DMS153 treated with DMSO at 0.1 percent for 48 hours (cell line): ENCODE measurements around the gene C9orf85.
"Not testable (repeated sequence)": the region's sequence is repeated elsewhere in the genome, so short reads cannot be mapped to it uniquely, and the experiment has no call there.

Experiments used
- DNase-seq: peaks from one replicate; lab custom pipeline; 2025; ENCODE audit not compliant: unreplicated experiment; lab: John Stamatoyannopoulos, UW

Gene C9orf85

DNA sequence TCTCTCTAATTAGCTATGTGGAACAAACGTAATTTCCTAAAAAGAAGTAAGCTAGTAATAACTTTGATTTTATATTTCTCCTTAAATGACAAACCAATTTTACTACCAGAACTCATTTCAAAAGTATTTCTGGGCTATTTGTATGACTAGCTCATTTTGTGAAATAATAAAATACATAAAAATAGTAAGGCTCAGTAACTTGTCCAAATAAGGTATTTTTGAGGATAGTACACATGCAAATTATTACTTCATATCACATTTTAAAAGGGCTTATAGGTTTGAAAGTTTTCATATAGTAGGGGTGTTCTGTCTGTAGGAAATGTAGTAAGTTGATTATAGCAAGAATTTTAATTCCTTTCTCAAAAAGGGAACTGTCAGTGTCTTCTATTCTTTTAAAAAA is 26.5 kb downstream of the C9orf85 start:
- DNase-seq = no peak

DNA sequence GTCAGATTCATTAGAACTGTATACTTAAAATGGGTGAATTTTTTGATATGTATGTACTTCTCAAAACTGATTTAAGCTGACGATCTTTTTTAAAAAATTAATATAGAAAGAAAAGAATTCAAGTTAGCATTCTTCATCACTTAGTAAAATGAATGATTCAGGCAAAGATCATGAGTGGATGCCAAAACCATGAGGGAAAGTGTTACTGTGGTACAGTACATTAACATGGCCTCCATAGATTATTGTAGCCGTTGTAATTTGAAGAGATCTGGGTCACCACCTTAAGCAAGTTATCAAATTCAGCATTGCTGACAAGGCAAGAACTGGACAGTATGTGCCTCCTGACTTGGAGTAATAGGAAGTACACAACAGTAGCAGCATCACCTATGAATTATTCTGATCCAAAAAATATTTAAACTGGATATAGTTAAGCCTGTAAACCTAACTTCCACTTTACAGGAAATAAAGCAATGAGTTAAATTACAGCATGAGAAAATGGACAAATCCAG is 29.7 kb downstream of the C9orf85 start:
- no peak for DNase-seq

DNA sequence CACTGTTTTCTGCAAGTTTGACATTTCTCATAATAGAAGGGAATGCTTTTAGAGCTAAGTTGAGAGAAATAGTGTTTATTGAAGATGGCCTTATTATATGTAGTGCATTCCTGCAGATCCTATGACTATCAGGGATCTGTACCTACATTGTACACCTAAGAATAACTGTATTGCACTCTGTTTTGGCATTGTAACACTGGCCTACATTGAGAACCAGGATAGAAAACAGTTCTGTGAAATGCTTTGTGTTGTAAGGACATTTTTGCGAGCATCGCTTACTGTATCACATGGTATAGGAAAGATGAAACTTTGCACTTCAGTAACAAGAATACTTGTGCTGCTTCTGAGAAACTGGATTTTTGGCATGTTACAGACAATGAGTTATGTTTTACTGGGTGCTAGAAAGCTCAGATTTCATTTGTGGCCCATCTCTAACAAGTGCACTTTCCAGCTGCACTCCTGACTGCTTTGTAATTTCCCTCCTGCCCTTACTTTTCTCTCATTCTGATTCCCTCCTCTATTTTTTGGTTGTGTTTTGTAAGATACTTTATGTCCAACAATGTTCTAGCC is 30.6 kb downstream of the C9orf85 start:
- no peak for DNase-seq

DNA sequence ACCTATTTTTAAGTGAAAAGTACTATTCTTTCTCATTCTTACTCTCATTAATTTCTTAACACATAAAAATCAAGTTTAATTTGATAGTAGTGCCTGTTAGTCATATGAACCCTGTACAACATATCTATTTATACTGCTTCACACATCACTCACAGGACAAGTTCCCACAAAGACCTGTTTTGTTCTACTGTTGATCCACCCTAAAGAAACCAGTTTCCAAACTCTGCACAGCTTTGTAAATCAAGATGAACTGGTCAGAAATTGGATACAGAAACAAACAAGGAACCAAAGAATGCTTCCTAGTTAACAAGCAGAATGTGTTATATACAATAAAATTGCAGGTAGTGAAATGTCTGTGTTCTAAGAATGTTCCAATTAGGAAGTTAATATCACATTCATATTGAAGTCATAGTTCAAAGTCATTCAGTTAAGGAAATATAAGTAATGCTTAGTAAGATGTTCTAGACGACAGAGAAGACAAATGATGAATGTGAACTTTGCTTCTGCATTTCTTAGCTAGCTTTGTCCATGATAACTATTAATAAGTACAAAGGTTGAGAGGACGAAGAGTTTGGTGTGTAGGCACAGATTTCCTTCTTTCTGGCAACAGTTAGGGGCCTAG is 33.4 kb downstream of the C9orf85 start:
- no peak for DNase-seq

DNA sequence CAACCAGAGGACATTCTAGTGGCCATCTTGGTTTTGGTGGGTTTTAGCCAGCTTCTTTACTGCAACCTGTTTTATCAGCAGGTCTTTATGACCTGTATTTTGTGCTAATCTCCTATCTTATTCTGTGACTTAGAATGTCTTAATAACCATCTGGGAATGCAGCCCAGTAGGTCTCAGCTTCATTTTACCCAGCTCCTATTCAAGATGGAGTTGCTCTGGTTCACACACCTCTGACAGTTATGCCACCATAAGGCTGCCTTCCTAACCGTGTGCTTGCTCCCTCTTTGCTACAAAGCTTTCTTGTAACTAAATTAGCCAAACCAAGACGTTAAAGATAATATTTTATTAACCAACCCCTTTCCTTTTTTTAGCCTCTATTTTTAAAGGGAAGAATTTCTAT is 43.2 kb downstream of the C9orf85 start:
- DNase-seq = not testable (repeated sequence)

DNA sequence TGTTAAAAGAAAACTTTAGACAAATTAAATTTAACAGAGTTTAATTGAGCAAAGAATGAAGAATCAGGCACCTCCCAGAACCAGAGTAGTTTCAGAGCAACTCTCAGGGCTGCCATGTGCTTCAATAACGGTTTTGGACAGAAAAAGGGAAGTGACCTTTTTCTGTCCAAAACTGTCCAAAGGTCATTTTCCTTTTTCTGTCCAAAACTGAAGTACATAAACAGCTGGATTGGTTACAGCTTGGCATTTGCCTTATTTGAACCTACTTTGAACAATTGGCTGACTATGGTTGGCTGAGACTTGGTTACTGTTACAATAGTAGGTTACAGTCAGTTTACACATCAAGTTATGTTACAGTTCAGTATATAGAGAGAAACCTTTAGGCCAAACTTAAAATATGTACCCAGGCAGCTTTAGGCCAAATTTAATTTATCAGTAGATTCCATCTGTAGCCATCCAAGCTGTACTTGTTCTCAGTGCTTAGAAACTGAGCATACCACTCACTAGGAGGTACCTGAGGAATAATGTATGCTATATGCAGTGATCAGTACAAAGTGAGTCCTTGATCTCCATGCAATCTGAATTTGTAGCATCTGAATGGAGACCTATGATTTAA is 44.0 kb downstream of the C9orf85 start:
- no peak for DNase-seq

DNA sequence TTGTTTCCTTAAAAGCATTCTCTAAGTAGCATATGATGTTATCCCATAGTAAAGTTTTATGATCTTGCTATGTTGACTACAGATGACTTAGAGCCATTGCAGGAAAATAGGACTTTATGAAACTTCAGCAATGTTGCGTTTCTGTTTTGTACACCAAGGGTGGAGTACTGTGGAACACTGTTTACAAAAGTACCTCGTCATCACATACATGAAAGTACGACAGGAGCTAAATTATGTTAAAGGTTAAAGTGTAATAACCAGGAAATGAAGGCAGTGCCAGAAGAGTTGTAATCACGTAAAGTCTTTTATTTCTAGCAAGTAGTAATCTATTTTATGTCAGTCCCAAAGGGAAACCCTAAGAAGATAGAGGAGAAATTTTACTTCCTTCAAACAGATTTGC is 50.9 kb downstream of the C9orf85 start:
- DNase-seq = no peak

DNA sequence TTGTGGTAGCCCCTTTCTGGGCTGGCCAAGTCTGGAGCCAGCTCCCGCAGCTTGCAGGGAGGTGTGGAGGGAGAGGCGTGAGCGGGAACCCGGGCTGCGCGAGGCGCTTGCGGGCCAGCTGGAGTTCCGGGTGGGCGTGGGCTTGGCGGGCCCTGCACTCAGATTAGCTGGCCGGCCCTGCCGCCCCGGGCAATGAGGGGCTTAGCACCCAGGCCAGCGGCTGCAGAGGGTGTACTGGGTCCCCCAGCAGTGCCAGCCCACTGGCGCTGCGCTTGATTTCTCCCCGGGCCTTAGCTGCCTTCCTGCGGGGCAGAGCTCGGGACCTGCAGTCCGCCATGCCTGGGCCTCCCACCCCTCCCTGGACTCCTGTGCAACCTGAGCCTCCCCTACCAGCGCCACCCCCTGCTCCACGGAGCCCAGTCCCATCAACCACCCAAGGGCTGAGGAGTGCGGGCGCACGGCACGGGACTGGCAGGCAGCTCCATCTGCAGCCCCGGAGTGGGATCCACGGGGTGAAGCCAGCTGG is 52.1 kb downstream of the C9orf85 start:
- DNase-seq = not testable (repeated sequence)

DNA sequence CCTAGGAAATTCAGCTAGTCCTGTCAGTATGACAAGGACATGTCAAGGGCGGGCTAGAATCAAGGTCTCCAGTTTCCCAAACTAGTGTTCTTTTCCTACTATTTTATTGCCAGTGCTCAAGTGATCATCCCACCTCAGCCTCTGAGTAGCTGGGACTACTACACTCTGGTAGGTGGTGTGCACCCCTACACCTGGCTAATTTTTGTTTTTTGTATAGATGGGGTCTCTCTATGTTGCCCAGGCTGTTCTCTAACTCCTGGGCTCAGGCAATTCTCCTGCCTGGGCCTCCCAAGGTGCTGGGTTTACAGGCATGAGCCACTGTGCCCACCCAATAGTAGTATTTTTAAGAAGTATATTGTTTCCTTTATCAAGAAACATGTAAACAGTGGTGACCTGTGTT is 54.0 kb downstream of the C9orf85 start:
- DNase-seq = no peak

DNA sequence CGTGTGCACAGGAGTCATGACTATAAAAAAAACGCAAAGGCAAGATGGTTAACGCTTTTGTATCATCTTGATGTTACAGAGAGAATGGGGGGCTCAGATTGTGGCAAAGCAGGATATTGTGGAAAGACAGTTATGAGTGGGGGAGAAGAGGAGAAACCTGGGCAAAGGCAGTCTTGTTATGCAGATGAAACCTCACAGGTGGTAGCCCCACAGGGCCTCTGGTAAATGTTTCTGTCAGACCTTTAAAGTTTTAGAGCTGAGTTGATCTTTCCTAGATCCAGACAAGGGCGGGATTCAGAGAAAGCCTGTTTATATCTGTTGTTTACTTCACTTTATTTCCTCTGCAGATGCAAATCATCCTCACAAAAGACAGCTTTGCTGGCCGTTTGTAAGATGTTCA is 55.2 kb downstream of the C9orf85 start:
- no peak for DNase-seq

DNA sequence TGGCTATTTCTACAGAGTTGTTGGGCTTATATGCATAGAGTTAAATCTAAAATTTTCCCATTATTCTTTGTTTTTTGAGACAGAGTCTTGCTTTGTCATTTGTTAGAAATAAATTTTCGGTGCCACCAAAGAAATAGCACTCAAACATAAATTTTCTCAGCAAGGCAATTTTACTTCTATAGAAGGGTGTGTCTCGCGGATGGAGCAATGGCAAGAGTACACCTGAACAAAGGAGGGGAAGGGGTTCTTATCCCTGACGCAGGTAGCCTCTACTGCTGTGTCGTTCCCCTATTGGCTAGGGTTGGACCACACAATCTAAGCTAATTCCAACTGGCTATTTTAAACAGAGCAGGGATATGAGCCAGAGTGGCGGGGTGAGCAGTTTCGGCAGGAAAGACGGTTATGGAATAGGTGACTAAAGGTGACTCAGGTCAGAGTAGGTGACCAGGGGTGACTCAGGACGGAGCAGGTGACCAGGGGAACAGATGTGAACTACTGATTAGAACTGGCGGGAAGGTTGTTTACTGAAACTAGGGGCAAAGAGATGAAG is 57.2 kb downstream of the C9orf85 start:
- DNase-seq = no peak

DNA sequence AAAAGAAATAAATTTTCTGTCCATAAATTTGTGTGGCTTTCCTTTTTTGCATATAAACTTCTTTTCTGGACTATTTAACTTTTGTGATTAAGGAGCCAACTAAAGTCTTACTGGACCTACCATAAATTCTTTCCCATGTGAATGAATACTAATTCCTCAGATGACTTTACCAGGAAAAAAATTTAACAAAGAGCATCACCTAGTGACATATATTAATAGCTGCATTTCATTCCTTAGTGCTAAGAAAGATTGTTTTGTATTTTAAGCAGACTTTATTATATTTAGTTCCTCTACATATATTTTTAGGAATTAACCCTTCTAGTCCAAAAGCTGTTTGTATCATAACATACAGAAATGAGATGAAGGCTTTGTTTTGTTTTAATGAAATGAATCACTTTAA is 64.4 kb downstream of the C9orf85 start:
- no peak for DNase-seq

DNA sequence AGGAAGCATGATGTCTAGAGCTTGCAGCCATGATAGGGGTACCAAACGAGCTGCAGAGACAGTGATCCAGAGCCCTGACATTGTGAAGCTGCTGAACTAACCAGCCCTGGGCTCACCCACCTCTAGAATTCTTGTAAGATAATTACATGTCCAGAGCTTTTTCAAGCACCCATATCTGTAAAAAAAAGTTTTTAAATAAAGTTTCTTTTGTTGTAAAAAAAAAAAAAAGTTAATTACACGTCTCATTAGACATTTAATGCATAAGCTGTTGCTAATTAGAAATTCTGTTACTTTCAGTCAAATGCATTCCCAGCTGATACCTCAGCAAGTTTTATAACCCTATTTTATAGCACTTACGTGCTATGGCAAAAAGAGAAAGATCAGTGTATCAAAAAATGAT is 65.6 kb downstream of the C9orf85 start:
- DNase-seq = no peak

DNA sequence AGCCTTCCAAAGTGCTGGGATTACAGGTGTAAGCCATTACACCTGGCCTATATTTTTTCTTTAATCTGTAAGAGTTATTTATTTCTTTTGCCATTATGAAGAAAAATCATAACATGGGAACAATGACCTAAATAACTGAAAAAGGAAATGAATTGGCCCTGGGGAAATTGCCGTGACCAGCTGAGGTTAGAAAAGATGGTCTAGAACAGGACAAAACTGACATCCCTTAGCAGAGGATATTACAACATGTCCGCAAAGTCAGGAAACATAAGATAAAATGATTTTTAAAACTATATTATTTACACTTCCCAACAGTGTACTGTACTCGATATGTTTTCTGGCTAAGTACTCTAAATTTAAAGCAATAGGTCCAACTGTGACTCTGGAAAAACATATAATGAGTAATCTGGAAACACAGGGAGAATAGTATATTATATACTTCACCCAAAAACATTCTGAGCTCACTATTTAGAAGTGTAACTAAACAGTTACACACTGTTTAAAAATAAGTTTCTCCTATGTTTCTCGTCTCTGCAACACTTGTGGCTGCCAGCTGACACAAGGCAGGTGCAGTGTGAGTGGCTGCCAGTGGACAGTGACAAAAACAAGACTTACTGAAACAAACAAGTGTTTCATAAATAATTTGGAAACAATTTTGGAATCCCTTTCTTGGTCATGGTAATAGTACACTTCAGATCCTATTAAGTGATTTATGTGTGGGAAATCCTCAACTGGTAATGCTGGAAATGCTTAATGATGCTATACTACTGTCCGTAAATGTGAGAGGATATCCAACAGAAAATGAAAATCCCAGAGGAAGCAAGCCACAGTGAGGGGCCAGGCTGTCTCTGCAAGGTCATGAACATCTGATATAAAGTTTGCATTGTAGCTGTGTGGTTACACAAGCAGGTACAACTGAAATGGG is 69.1 kb downstream of the C9orf85 start:
- DNase-seq = no peak

DNA sequence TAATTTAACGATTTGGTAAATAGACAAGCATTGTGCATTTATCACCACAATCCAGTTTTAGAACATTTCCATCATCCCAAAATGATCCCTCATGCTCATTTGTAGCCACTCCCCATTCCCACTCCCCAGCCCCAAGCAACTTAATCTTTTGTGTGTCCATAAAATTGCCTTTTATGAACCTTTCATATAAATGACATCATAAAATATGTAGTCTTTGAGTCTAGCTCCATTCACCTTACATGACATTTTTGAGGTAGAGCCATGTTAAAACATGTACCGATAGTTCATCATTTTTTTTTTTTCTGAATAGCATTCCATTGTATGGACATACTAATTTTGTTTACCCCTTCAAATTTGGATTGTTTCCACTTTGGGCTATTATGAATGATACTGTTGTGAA is 70.5 kb downstream of the C9orf85 start:
- DNase-seq = no peak

DNA sequence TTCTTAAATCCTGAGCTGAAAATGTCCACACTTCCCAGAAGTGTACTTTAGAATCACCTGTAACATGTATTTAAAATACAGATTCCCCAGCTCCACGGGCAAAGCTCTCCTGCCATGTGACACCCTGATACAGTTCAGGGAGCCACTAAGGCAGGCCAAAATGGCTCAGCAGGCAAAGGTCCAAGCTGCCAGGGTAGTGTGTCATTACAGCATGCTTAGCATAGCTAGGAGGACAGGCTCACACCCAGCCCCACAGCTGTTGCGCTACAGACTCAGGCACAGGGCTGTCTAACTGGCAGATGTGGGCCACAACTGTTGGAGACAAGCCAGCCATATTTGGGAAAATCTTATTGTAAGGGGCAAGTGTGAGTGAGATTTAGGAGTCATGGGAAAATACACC is 73.0 kb downstream of the C9orf85 start:
- no peak for DNase-seq

DNA sequence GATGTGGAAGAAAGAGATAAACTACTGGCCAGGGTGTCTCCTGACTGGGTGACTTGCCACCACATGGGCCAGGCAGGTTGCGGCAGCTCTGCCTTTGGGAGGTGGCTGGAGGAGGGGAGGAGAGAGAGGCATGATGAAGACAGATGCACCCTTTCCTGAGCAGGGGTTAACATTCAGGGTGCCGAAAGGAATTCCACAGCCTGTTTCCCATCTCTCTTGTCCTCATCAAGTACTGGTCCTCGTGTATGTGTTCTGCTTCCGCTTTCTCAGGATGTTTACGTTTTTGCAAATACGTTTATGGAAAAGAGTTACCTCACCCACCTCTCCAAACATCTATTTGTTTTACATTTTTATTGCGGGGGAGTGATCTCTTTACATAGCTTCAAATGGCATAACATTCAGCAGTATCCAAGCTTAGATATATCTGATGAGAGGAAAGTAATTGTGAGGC is 73.4 kb downstream of the C9orf85 start:
- DNase-seq = no peak

DNA sequence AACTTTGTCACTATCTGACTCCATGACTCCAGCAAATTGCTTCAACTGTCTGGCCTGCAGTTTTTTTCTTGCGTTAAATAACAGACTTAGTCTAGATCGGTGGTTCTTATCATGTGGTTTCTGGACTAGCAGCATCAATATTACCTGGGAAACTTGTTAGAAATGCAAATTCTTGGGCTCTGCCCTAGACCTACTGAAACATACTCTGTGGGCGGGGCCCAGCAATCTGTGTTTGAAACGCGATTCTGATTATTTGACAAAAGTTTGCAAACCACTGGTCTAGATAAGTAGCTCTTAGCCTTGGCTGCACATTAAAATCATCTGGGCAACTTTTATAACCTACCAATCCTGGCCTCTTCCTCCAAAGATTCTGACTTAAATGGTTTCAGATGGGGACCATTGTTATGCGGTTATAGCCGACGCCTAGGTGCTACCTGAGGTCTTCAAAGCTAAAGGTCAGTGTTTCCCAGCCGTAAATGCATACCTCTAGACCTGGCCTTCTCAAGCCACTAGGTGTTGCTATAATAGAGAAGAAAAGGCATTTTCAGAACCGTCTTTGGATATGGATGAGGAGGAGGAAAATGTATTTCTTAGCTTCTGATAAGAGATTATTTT is 74.0 kb downstream of the C9orf85 start:
- DNase-seq = no peak

DNA sequence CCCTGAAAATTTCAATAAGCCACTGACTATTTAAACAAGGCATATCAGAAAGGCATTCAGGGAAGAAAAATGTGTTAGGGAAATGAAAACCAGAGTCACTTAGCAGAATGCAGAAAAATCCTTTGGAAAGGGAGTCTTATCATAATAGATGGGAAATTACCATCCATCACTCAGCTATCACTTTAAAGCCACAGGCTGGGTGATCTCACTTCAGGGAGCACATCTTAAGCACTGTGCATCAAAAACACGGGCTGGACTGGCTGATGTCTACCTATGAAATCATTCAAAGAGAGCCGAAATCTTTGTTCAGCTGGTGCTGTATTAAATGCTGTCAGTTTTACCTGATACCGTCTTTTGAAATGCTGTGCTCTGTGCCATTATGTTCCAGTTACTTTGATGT is 75.5 kb downstream of the C9orf85 start:
- DNase-seq = no peak
